ENCODE measurements around the gene RASSF4. TPM values are rescaled to one million over a fixed set of nuclear protein-coding genes. Genes with fewer than 3 reads are reported as not detected.

Gene RASSF4
- total RNA-seq, 3 donors from 2014 or later = 18.7 to 364 (median 41.1) TPM

DNA sequence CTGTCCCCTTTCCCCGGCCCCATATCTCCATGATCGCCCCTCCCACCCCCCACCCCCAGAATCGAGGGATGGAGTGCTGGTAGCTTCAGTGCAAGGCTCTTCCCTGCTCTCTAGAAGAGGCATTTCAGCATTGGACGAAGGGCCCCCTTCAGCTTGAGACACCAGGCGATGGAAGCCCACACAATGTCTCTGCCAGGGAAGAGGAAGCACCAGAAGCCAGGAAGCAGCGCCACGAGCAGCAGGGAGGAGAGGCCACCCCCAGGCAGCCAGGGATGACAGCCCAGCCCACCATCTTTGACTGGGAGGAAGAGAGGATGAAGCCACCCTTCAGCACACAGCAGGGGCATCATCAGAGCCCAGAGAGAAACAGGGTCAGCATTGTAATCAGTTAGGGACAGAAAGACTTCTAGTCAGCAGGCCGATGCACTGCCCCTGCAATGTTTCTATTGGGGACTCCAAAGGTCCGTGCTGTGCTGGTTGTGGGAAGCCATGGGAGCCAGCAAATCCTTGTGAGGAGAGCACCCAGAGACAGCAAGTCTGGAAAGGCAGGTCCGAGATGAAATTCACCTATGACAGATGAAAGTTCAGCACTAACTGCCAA is 32.8 kb upstream of the RASSF4 start:
- no peak for DNase-seq (ENCODE audit: low spot score in 2 of 2)
- no peaks in the 10 kb centered on the region for H3K36me3 ChIP-seq
- H3K4me3 ChIP-seq = no peak overlapping the region
- TF ChIP-seq, protein P1, sequence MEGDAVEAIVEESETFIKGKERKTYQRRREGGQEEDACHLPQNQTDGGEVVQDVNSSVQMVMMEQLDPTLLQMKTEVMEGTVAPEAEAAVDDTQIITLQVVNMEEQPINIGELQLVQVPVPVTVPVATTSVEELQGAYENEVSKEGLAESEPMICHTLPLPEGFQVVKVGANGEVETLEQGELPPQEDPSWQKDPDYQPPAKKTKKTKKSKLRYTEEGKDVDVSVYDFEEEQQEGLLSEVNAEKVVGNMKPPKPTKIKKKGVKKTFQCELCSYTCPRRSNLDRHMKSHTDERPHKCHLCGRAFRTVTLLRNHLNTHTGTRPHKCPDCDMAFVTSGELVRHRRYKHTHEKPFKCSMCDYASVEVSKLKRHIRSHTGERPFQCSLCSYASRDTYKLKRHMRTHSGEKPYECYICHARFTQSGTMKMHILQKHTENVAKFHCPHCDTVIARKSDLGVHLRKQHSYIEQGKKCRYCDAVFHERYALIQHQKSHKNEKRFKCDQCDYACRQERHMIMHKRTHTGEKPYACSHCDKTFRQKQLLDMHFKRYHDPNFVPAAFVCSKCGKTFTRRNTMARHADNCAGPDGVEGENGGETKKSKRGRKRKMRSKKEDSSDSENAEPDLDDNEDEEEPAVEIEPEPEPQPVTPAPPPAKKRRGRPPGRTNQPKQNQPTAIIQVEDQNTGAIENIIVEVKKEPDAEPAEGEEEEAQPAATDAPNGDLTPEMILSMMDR (IDR thresholded peaks at IDR 0.05) = no peak
- no peak for TF ChIP-seq POLR2AphosphoS5 (IDR thresholded peaks at IDR 0.05)
- no peak for TF ChIP-seq POLR2A (IDR thresholded peaks at IDR 0.05)
- no peak overlapping the region for H3K27ac ChIP-seq
- no peaks in the 10 kb centered on the region for H3K4me1 ChIP-seq
- H3K27me3 ChIP-seq = no peaks in the 10 kb centered on the region
- intact Hi-C loops (cut with DNase I; ENCODE audit: low total_unique reads) = no loop called here
- H3K9me3 ChIP-seq = no peaks in the 10 kb centered on the region

DNA sequence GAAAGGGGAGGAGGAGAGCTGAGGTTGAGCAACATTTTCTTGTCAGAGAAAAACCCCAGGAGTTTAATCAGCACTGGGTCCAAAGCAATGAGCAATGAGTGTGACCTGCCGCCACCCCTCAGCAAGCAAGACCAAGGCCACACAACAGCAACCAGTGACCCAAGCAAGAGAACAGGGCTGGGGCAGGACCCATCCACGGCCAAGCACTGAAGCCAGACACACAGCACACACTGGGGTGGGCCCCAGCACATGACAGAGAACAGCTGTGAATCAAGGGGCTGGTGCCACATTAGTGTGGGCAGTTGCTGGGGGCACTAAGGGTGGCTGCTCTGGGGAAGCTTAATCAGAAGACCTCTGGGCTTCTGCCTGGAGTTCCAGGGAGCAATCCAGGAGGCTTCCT is 32.2 kb upstream of the RASSF4 start:
- Histone ChIP-seq H3K27ac (no peak overlapping the region), H3K4me1 (no peaks in the 10 kb centered on the region), H3K36me3 (no peaks in the 10 kb centered on the region), H3K4me3 (no peak overlapping the region), H3K9me3 (no peaks in the 10 kb centered on the region), H3K27me3 (no peaks in the 10 kb centered on the region)
- intact Hi-C loops (cut with DNase I; ENCODE audit: low total_unique reads) = no loop called here
- no peak for DNase-seq (ENCODE audit: low spot score in 2 of 2)
- TF ChIP-seq POLR2A (IDR thresholded peaks at IDR 0.05) = no peak
- no peak for TF ChIP-seq POLR2AphosphoS5 (IDR thresholded peaks at IDR 0.05)
- TF ChIP-seq, protein P1 (IDR thresholded peaks at IDR 0.05) = no peak

- Histone ChIP-seq H3K4me3 (no peak overlapping the region), H3K27ac (no peak overlapping the region), H3K27me3 (no peaks in the 10 kb centered on the region), H3K9me3 (no peaks in the 10 kb centered on the region), H3K4me1 (peaks cover 0 to 6% of the 10 kb centered on the region in 2 donors), H3K36me3 (no peaks in the 10 kb centered on the region)
- TF ChIP-seq, protein P1 (IDR thresholded peaks at IDR 0.05) = no peak
- TF ChIP-seq POLR2A (IDR thresholded peaks at IDR 0.05) (no peak), POLR2AphosphoS5 (IDR thresholded peaks at IDR 0.05) (no peak)
- intact Hi-C loops (cut with DNase I; ENCODE audit: low total_unique reads) = no loop called here
- DNase-seq (ENCODE audit: low spot score in 2 of 2) = no peak
These were observed 31.1 kb upstream of the RASSF4 start for GRCh38 chr10:44928462-44928861.

DNA sequence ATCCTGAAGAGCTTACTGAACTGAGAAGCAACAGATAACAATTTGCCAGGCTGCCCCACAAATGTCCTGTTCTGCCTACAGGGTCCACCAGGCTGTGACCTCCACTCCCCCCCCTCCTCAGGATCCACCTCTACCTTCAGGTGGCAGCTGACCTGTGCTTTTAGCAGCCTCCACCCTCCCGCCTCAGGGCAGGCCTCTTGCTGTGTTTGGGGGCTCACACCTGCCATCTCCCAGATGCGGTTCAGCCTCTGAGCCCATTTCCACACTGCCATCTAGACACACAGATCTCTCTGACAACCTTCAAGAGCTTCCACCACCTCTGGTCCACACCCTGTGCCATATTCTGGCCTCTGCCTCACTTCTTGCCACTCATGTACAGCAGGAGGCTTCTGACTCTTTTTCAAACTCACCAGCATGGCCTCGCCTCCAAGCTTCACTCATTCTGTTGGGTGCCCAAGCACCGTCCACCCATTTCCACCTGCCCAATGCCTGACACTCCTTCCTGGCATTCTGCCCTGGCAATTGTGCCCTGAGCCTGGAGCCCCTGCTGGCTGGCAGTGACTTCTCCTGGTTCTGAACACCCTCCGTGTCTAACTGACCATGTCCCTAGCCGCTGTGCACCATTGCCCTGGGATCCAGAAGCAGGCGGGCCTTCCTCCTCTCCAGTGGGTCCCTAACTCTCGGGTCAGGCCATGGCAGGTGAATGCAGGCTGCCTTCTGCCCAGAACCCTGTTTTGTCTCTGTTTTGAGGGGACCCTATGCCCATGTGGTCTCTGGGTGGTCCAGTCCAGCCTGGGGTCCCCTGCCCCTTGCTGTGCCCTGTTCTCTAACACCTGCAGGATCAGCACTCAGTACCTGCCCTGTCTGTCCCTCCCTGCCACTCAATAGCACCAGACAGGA is 30.0 kb upstream of the RASSF4 start:
- Histone ChIP-seq H3K4me3 (no peak overlapping the region), H3K27ac (no peak overlapping the region), H3K36me3 (no peaks in the 10 kb centered on the region), H3K27me3 (no peaks in the 10 kb centered on the region), H3K4me1 (peaks cover 0 to 6% of the 10 kb centered on the region in 2 donors), H3K9me3 (no peaks in the 10 kb centered on the region)
- no peak for DNase-seq (ENCODE audit: low spot score in 2 of 2)
- intact Hi-C loops (cut with DNase I; ENCODE audit: low total_unique reads) = no loop called here
- TF ChIP-seq, protein P1 (IDR thresholded peaks at IDR 0.05) = no peak
- TF ChIP-seq POLR2AphosphoS5 (IDR thresholded peaks at IDR 0.05) (no peak), POLR2A (IDR thresholded peaks at IDR 0.05) (no peak)

All from breast epithelium (tissue), 4 donors.